ENCODE data around the gene FBXL2. TPM values are rescaled to one million over a fixed set of nuclear protein-coding genes. Genes with fewer than 3 reads are reported as not detected.

The FBXL2 gene
- polyA plus RNA-seq, 2 donors: 0.92 to 1.5 TPM

DNA sequence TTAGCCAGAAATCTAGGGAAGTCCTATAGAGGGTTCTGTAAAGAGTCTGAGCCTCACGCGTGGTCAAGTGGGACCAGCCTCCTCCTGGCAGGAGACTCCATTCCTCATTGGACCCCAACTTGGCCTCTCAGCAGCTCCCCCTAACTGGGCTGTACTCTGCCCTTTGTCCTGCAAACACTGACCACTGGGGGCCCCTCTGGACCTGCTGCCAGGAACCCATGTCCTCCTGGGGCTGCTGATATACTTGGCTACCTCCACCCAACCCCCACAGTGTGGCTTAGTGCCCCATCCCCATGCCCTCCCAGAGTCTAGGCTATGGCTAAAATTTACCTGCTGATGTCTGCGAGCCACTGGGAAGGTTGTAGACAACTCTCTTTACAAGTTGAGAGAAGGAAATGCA lies 100.2 kb downstream of the FBXL2 start:
- Histone ChIP-seq H3K9me3 (ENCODE audit: control insufficient read depth in 2 of 2, insufficient read depth in 1 of 2, low read depth in 1 of 2, low read length in 1 of 2) (no peaks in the 10 kb centered on the region), H3K27ac (ENCODE audit: low read depth in 2 of 2, low read length in 1 of 2) (no peak overlapping the region), H3K4me1 (ENCODE audit: control insufficient read depth in 2 of 2, insufficient read depth in 2 of 2, low read length in 1 of 2) (no peaks in the 10 kb centered on the region), H3K36me3 (ENCODE audit: control insufficient read depth in 2 of 2, insufficient read depth in 2 of 2, low read length in 1 of 2) (peaks cover 0 to 2% of the 10 kb centered on the region in 2 donors), H3K27me3 (ENCODE audit: control insufficient read depth in 1 of 2, insufficient read depth in 2 of 2, low read length in 2 of 2) (no peaks in the 10 kb centered on the region), H3K4me3 (ENCODE audit: low read depth in 1 of 2, low read length in 2 of 2) (no peak overlapping the region)
- WGBS, 2 donors: 91 to 94% methylated on average over 3 of the region's 3 CpGs

- Histone ChIP-seq H3K4me3 (ENCODE audit: low read depth in 1 of 2, low read length in 2 of 2) (no peak overlapping the region), H3K9me3 (ENCODE audit: control insufficient read depth in 2 of 2, insufficient read depth in 1 of 2, low read depth in 1 of 2, low read length in 1 of 2) (no peaks in the 10 kb centered on the region), H3K27ac (ENCODE audit: low read depth in 2 of 2, low read length in 1 of 2) (no peak overlapping the region), H3K36me3 (ENCODE audit: control insufficient read depth in 2 of 2, insufficient read depth in 2 of 2, low read length in 1 of 2) (peaks cover 0 to 2% of the 10 kb centered on the region in 2 donors), H3K4me1 (ENCODE audit: control insufficient read depth in 2 of 2, insufficient read depth in 2 of 2, low read length in 1 of 2) (no peaks in the 10 kb centered on the region), H3K27me3 (ENCODE audit: control insufficient read depth in 1 of 2, insufficient read depth in 2 of 2, low read length in 2 of 2) (no peaks in the 10 kb centered on the region)
- WGBS, 2 donors: 83 to 89% methylated on average over 3 of the region's 3 CpGs
Measured at GRCh38 chr3:33377931-33378330, 100.7 kb downstream of the FBXL2 start.

GRCh38 chr3:33380653-33381052 lies 103.4 kb downstream of the FBXL2 start:
- WGBS, 2 donors: 89 to 91% methylated on average over 3 of the region's 3 CpGs
- Histone ChIP-seq H3K4me1 (ENCODE audit: control insufficient read depth in 2 of 2, insufficient read depth in 2 of 2, low read length in 1 of 2) (no peaks in the 10 kb centered on the region), H3K27me3 (ENCODE audit: control insufficient read depth in 1 of 2, insufficient read depth in 2 of 2, low read length in 2 of 2) (no peaks in the 10 kb centered on the region), H3K27ac (ENCODE audit: low read depth in 2 of 2, low read length in 1 of 2) (no peak overlapping the region), H3K4me3 (ENCODE audit: low read depth in 1 of 2, low read length in 2 of 2) (no peak overlapping the region), H3K36me3 (ENCODE audit: control insufficient read depth in 2 of 2, insufficient read depth in 2 of 2, low read length in 1 of 2) (peaks cover 0 to 8% of the 10 kb centered on the region in 2 donors), H3K9me3 (ENCODE audit: control insufficient read depth in 2 of 2, insufficient read depth in 1 of 2, low read depth in 1 of 2, low read length in 1 of 2) (no peaks in the 10 kb centered on the region)

- H3K4me1 ChIP-seq (ENCODE audit: control insufficient read depth in 2 of 2, insufficient read depth in 2 of 2, low read length in 1 of 2): no peaks in the 10 kb centered on the region
- WGBS, 2 donors: 96 to 97% methylated on average over 12 of the region's 12 CpGs
- no peaks in the 10 kb centered on the region for H3K27me3 ChIP-seq (ENCODE audit: control insufficient read depth in 1 of 2, insufficient read depth in 2 of 2, low read length in 2 of 2)
- no peaks in the 10 kb centered on the region for H3K9me3 ChIP-seq (ENCODE audit: control insufficient read depth in 2 of 2, insufficient read depth in 1 of 2, low read depth in 1 of 2, low read length in 1 of 2)
- peaks cover 0 to 6% of the 10 kb centered on the region in 2 donors for H3K36me3 ChIP-seq (ENCODE audit: control insufficient read depth in 2 of 2, insufficient read depth in 2 of 2, low read length in 1 of 2)
- no peak overlapping the region for H3K27ac ChIP-seq (ENCODE audit: low read depth in 2 of 2, low read length in 1 of 2)
- H3K4me3 ChIP-seq (ENCODE audit: low read depth in 1 of 2, low read length in 2 of 2): no peak overlapping the region
Measured at GRCh38 chr3:33383951-33384350, 106.7 kb downstream of the FBXL2 start.

DNA sequence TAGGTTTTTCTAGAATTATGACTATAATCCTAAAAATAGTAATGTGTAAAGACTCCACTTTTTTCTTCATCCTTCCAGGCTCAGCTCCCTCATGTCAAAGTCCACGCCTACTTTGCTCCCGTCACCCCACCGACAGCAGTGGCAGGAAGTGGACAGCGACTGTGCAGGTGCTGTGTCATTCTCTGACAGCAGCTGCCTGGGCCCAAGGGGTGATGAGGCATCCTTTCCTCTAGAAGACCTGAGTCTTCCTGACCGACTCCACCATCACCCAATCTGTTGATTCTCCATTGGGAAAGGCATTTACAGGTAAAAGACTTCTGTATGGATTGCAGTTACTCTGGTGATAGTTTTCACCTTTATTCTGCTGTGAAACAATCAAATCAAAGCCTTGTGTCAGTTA lies 108.2 kb downstream of the FBXL2 start:
- WGBS, 2 donors: 75 to 77% methylated on average over 5 of the region's 5 CpGs
- no peaks in the 10 kb centered on the region for H3K9me3 ChIP-seq (ENCODE audit: control insufficient read depth in 2 of 2, insufficient read depth in 1 of 2, low read depth in 1 of 2, low read length in 1 of 2)
- no peak overlapping the region for H3K4me3 ChIP-seq (ENCODE audit: low read depth in 1 of 2, low read length in 2 of 2)
- no peak overlapping the region for H3K27ac ChIP-seq (ENCODE audit: low read depth in 2 of 2, low read length in 1 of 2)
- H3K4me1 ChIP-seq (ENCODE audit: control insufficient read depth in 2 of 2, insufficient read depth in 2 of 2, low read length in 1 of 2): no peaks in the 10 kb centered on the region
- peaks cover 2 to 10% of the 10 kb centered on the region in 2 donors for H3K36me3 ChIP-seq (ENCODE audit: control insufficient read depth in 2 of 2, insufficient read depth in 2 of 2, low read length in 1 of 2)
- no peaks in the 10 kb centered on the region for H3K27me3 ChIP-seq (ENCODE audit: control insufficient read depth in 1 of 2, insufficient read depth in 2 of 2, low read length in 2 of 2)

GRCh38 chr3:33386631-33387030 lies 109.4 kb downstream of the FBXL2 start:
- no peaks in the 10 kb centered on the region for H3K9me3 ChIP-seq (ENCODE audit: control insufficient read depth in 2 of 2, insufficient read depth in 1 of 2, low read depth in 1 of 2, low read length in 1 of 2)
- H3K36me3 ChIP-seq (ENCODE audit: control insufficient read depth in 2 of 2, insufficient read depth in 2 of 2, low read length in 1 of 2): peaks cover 4 to 10% of the 10 kb centered on the region in 2 donors
- 84% methylated on average over 1 of the region's 1 CpG for WGBS, 2 donors
- H3K27ac ChIP-seq (ENCODE audit: low read depth in 2 of 2, low read length in 1 of 2): no peak overlapping the region
- no peak overlapping the region for H3K4me3 ChIP-seq (ENCODE audit: low read depth in 1 of 2, low read length in 2 of 2)
- no peaks in the 10 kb centered on the region for H3K27me3 ChIP-seq (ENCODE audit: control insufficient read depth in 1 of 2, insufficient read depth in 2 of 2, low read length in 2 of 2)
- H3K4me1 ChIP-seq (ENCODE audit: control insufficient read depth in 2 of 2, insufficient read depth in 2 of 2, low read length in 1 of 2): no peaks in the 10 kb centered on the region

DNA sequence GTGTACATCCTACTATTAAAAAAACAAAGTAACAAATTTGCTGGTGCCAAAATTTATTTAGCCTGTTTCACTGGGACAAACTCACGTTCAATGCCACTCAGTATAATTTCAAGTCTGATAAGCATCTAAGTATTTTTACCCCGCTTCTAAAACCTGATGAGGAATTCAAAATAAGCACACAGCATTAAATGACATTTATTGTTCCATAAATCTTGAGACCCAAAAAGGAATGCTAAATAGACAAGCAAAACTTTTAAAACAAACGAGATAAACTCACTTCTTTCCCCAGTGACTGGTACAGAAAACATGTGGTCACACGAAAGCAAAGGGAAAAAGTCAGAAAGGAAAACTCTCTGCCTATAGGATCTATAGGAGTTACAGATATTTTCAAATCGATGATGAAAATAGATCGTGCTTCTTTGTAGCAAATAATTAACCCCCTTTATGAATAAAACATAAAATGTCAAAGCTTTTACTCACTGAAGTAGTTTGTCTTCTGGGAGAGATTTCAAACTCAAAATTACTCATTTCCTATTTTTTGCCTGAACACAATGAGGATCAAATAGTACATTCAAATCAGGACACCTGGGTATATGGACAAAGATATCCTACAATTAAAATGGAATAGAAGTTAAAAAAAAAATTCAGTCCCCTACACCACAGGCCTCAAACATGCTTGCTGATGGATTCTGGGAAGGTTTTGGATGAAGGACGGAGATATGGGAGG lies 111.3 kb downstream of the FBXL2 start:
- no peaks in the 10 kb centered on the region for H3K4me1 ChIP-seq (ENCODE audit: control insufficient read depth in 2 of 2, insufficient read depth in 2 of 2, low read length in 1 of 2)
- no peaks in the 10 kb centered on the region for H3K9me3 ChIP-seq (ENCODE audit: control insufficient read depth in 2 of 2, insufficient read depth in 1 of 2, low read depth in 1 of 2, low read length in 1 of 2)
- H3K27me3 ChIP-seq (ENCODE audit: control insufficient read depth in 1 of 2, insufficient read depth in 2 of 2, low read length in 2 of 2): no peaks in the 10 kb centered on the region
- WGBS, 2 donors: 82 to 84% methylated on average over 7 of the region's 7 CpGs
- H3K4me3 ChIP-seq (ENCODE audit: low read depth in 1 of 2, low read length in 2 of 2): no peak overlapping the region
- peaks cover 6 to 15% of the 10 kb centered on the region in 2 donors for H3K36me3 ChIP-seq (ENCODE audit: control insufficient read depth in 2 of 2, insufficient read depth in 2 of 2, low read length in 1 of 2)
- no peak overlapping the region for H3K27ac ChIP-seq (ENCODE audit: low read depth in 2 of 2, low read length in 1 of 2)

GRCh38 chr3:33389908-33390307 lies 112.7 kb downstream of the FBXL2 start:
- no peak overlapping the region for H3K27ac ChIP-seq (ENCODE audit: low read depth in 2 of 2, low read length in 1 of 2)
- H3K36me3 ChIP-seq (ENCODE audit: control insufficient read depth in 2 of 2, insufficient read depth in 2 of 2, low read length in 1 of 2): peaks cover 6 to 12% of the 10 kb centered on the region in 2 donors
- no peaks in the 10 kb centered on the region for H3K27me3 ChIP-seq (ENCODE audit: control insufficient read depth in 1 of 2, insufficient read depth in 2 of 2, low read length in 2 of 2)
- no peaks in the 10 kb centered on the region for H3K9me3 ChIP-seq (ENCODE audit: control insufficient read depth in 2 of 2, insufficient read depth in 1 of 2, low read depth in 1 of 2, low read length in 1 of 2)
- H3K4me3 ChIP-seq (ENCODE audit: low read depth in 1 of 2, low read length in 2 of 2): no peak overlapping the region
- 90 to 94% methylated on average over 4 of the region's 4 CpGs for WGBS, 2 donors
- H3K4me1 ChIP-seq (ENCODE audit: control insufficient read depth in 2 of 2, insufficient read depth in 2 of 2, low read length in 1 of 2): no peaks in the 10 kb centered on the region

- Histone ChIP-seq H3K27ac (ENCODE audit: low read depth in 2 of 2, low read length in 1 of 2) (no peak overlapping the region), H3K36me3 (ENCODE audit: control insufficient read depth in 2 of 2, insufficient read depth in 2 of 2, low read length in 1 of 2) (peaks cover 10 to 15% of the 10 kb centered on the region in 2 donors), H3K4me3 (ENCODE audit: low read depth in 1 of 2, low read length in 2 of 2) (no peak overlapping the region), H3K9me3 (ENCODE audit: control insufficient read depth in 2 of 2, insufficient read depth in 1 of 2, low read depth in 1 of 2, low read length in 1 of 2) (no peaks in the 10 kb centered on the region), H3K27me3 (ENCODE audit: control insufficient read depth in 1 of 2, insufficient read depth in 2 of 2, low read length in 2 of 2) (no peaks in the 10 kb centered on the region), H3K4me1 (ENCODE audit: control insufficient read depth in 2 of 2, insufficient read depth in 2 of 2, low read length in 1 of 2) (no peaks in the 10 kb centered on the region)
- 82 to 85% methylated on average over 8 of the region's 8 CpGs for WGBS, 2 donors
Measured at GRCh38 chr3:33391255-33391995, 114.2 kb downstream of the FBXL2 start.

Measured in esophagus (tissue), 2 donors.